MV-4-11 (cell line): ENCODE results near the gene DARS1.

Source experiments
- DNase-seq: peaks from one replicate; lab custom pipeline; 2025; lab: John Stamatoyannopoulos, UW

DARS1 gene

DNA sequence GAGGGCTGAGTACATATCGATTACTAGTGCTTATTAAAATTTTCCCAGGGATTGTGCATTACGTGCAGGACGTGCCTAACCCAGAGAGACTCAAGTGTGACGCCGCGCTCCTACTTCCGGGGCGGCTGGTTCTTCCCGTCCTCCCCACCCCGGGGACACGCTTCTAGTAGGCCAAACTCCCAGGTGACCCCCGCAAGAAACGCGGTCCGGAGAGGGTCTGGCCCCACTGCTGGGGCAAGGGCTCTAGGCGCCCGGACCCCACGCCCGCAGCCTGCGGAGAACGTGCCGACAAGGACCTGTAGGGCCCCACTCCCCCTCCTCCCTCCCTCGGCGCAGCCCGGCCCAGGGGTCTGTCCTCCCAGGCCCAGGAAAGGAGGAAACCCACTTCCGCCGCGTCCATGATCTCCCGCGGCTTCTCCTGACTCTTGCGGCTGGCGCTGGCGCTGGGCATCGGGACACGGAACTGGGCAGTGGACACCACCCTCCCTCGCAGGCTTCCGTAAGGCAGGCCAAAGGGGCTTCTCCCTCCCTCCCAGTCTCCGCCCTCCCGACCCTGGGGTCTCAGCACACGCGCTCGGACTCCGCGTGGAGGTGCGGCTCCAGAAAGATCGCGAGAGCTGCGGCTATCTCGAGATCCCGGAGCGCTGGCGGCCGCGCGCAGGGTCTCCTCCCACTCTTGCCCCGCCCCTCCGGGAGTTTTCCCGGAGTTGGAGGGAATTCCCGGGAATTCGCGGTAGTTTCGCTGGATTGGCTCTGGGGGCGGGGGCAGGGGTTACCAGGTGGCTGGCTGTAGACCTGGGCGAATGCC is at the start of gene DARS1:
TSS of gene DARS1 (minus strand) at position 609 of the 808 bp plus-strand sequence. CDS start at position 451, 158 bp downstream.
- DNase-seq = peak; percentile 78

DNA sequence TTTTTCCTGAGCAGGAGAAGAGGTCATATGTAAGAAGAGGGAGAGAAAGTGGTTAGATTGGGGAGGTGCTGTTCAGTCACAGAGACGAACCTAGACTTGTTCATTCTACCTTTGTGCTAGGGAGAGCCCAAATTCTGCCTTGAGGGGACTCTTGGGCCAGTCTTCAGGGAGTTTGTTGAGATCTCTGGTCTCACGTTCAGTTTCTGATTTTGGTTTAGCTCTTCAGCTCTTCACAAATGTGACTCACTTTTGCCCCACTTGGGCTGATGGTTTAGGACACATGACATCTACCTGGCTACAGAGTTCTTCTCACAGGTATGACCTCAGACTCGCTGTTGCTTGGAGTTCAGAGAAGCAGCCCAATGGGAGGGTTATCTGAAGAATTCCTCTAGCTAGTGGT is 49.2 kb upstream of the DARS1 start:
- no peak for DNase-seq

DNA sequence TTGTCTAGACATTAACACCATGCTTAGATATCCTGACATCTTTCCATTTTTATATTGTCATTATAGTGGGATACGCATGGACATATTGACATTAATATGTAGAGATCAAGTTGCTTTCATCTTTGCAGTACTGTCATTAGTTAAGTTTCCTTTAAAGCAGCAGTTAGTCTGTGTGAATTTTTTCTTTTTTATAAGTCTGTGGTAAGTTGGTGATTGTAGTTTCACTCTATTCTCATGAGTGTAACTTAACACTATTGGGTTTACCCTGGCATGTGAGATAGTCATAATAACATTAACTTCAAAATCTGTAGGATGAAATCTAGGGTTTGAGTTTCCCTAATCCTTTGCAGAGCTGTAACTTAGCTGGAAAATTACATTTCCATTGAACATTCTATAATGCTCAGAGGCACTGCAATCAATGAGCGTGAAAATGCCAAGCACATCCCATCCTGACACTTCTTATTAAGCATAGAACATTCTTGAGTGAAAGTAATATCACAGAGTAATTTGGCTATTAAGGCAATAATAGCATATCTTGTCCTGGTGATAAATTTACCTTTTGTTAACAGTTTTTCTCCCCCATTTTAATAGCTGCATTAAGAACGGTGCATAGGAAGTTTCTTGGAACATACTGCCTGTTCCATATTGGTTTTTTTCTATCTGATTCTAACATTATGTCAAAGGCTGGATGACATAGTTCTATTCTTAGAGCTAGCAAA is 47.5 kb upstream of the DARS1 start:
- DNase-seq = no peak

DNA sequence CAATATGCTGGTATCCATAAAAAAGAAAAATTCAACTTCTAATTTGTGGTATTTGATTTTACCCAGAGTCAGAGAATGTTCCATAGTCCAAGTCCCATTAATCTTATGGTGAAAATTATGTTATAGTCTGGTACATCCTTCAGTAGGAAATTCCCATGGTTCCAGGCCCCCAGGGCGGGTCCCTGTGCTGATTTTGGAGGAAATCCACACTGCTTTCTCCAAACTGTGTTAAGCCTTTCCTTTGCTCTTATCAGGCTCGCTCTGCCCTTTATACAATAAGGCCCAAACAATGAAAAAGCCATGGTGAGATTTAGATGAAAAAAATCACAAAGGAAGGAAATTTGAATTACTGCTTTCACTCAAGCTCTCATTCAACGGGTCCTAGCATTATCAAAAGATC is 46.8 kb upstream of the DARS1 start:
- DNase-seq = no peak

DNA sequence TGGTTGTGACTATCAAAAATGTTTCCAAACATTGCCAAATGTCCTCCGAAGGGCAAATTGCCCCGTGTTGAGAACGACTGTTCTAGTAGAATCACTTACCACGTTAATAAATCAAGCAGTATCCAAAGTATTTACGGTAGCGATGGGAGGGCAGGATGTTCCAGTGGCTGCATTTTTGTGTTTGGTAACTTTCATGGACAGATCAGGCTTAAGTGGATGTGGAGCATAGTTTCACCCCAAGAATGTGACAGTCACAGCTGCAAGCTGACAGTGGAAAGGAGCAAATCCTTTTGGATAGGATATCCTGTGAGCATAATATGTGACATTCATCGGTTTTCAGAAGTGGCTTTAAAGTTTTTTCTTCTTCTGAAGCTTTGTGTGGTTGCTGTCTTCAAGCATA is 46.3 kb upstream of the DARS1 start:
- no peak for DNase-seq

DNA sequence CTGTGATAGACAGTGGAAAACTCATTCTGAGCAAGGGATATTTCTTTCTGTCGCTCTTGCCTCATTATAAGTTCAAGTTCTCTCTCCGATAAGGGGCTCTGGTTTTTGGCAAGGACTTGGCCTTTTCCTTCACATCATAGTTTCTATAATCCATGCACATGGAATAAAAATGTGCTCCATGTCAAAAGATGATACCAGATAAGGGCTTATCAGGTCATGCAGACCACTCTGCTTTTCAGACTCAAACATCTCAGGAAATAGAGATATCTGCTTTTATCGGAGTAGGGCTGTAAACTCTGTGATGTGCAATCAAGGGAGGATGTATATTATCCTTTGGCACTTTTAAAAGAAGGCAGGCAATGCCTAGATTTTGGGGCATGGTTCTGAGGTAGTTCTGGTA is 45.0 kb upstream of the DARS1 start:
- DNase-seq = no peak

DNA sequence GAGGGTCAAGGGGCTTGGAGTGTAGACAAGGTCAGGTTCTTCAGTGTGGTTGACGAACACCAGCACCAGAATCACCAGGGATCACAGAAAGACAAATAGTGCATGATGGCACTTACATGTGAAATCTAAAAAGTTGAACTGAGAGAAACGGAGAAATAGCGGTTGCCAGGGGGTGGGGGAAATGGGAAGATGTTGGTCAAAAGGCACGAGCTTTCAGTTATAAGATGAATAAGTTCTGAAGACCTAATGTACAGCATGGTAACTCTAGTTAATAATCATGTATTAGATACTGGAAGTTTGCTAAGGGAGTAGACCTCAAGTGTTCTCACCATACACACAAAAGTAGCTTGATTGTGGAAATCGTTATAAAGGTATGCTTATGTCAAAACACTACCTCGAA is 43.7 kb upstream of the DARS1 start:
- peak; percentile 63 for DNase-seq

DNA sequence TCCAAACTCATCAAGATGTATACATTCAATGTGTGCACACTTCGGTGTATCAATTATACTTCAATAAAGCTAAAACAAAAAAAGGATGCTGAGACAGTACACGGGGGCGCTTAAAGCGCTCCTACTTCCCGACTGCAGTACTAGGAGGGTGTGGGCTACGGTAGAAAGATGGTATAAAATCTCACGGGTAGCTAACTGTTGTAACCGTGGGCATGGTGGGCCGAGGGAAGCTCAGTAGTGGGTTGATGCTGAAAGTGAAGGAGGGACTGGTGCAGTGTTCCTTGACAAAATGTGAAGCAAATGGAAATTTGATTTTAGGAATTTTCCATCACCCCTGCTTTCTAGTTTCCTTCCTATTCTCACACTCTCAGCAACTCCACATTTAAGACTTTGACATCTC is 42.6 kb upstream of the DARS1 start:
- DNase-seq = no peak

DNA sequence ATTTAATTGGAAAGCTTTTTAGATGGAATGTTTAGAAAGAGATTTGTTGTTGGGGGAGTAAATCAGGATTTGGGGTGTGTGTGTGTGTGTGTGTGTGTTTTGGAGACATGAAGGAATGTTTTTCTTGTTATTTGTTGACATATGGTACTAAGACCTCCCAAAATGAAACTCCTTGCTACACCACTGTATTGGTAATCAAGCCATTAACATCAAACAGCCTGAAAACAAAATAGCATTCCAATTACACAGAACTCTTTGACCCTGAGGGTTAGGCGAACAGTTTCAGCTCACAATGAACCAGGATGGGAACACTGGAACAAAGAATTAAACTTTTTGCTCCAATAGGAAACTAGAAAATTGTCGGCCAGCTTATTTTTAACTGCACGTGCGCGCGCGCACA is 41.7 kb upstream of the DARS1 start:
- no peak for DNase-seq

DNA sequence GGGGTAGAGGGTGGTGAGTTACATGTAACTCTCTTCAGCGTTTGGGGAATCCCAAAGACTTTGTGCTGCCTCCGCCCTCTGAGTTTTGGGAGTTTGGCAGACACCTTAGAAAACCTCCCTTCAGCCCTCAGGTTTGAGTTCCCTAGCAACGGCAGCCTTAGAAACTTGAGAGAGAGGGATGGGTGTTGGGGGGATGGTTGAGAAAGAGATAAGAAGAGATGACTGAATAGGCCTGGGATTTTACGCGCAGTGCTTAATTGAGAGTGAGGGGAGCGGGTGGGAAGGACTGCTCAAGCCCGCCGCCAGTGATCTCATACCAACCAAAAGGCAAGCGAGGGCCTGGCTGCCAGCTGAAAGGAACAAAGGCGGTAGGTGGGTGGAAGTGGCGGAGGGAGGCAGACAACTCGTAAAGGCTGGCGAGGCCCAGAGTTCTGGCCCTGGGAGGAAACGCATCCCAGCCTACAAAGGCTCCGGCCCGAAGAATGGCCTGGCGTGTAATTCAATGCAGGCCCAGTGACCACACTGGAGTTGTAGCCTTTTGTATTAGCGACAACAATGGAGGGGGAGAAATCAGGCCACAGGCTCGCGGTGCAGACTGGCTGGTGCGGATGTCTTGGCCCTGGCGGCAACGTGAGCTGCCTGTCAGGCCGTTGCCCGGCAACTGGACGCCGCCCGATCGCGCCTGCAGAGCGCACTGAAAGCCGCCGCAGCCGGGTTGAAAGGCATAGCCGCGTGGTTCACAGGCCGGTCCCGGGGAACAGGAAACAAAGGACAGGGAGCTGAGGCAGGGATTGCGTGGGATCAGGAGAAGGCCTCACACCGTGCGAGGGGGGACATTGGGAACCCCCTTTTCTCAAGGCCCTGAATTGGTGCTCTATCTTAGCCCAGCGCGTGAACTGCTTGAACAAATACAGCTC is 39.9 kb upstream of the DARS1 start:
- DNase-seq = no peak

DNA sequence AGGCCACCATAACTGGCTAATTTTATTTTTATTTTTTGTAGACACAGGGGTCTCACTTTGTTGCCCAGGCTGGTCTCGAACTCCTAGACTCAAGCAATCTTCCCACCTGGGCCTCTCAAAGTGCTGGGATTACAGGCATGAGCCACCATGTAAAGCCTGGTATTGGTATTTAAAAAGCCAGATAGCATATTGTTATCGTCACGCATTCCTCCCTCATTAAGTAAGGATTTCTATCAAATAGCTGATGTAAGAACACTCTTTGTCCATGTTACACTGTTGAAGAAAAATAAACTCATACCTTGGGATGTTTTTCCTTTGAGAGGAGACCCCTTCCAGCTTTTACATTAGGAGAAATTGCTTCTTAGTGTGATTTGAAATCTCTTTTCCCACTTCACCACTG is 39.2 kb upstream of the DARS1 start:
- no peak for DNase-seq

DNA sequence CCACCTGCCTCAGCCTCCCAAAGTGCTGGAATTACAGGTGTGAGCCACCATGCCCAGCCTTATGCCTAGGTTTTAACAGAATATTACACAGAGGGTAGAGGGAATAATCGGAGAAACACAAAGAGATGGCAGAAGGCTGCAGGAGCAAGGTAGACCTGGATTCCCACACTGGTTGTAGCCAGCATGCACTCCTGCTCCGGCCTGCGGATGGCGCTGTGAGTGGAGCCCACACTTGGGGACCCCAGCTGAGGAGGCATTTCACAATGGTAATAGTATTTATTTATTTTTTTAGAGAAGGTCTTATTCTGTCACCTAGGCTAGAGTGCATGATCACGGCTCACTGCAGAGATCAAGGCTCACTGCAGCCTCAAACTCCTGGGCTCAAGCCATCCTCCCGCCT is 38.8 kb upstream of the DARS1 start:
- DNase-seq = no peak

DNA sequence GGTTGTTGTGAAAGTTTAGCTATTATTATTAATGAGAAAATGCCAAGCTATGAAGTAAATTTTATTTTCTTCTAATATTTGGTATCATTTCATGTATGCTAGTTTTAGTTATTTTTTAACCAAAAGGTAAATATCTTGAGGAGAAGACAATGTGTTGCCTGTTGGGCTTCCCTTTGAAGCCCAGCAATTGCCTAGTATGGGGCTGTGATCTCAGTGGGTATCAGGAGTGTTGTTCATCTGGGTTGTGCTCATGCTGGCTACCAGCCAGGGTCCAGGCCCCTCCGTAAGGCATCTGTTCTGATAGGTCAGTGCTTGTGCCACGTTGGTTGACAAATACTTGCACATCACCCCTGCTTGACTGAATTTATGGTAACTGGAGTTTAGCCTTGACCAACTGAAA is 38.0 kb upstream of the DARS1 start:
- peak; percentile 41 for DNase-seq

DNA sequence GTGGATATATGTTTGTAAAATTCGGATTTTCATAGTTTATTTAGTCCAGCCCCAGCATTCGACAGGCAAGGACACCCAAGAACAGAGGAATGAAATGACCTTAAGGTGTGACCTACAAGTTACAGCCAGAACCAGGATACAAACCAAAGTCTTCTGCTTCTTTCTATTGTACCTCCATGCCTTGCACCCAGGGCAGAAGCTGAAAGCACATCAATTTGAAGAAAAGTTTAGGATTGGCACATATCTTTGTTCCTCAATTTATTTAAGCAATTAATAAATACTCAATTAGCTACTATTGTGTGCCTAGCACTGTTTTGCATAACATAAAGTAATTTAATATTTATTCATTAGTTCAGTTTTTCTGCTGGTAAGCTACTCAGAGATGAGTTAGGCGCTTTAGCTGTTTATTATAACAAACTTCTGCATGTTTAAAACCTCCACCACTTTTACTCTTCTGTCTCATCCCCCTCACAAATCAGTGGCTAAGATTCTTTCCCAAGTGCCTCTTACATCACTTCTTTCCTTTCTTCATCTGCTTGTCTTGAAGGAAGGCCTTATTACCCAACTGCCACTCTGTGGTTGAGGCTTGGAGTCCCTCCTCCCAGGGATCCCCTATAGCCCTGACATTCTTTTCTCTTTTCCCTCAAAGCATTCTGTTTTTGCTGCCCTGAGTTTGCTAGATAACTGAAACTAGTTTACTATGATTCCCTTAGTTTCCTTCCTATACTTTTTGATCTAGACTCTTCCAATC is 37.1 kb upstream of the DARS1 start:
- DNase-seq = peak; percentile 98

DNA sequence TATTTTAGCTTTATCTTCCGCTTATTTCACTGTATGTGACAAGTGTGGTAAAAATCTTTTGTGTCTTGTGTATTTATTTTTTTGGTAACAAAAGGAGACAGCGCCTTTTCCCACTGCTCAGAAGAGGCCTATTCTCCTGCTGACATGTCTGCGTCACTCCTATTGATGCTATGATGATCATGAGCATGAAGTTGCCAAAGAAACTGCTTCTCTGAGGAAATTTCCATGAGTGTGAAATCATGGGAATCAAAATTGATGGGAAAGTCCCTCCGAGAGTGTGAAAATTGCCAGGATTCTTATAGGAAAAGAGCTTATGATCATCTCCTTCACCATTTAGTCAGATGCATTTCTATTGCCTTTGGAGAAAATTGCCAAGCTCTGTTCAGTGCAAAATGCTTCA is 36.5 kb upstream of the DARS1 start:
- DNase-seq = no peak

DNA sequence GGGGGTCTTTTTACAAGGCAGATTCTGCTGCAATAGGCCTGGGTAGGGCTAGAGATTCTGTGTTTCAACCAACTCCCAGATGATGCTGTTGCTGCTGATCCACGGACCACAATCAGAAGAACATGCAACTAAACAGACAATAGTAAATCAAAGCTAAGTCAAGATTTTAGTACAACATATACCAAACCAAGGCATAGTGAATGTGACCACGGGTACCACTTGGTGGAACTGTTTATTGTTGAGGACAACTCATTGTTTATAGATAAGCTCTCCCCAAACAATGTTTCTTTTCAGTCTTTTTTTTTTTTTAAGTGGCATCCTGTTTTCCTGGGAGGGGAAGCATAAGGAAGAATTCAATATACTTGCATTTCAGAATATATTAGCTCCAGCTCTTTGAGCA is 36.0 kb upstream of the DARS1 start:
- no peak for DNase-seq

DNA sequence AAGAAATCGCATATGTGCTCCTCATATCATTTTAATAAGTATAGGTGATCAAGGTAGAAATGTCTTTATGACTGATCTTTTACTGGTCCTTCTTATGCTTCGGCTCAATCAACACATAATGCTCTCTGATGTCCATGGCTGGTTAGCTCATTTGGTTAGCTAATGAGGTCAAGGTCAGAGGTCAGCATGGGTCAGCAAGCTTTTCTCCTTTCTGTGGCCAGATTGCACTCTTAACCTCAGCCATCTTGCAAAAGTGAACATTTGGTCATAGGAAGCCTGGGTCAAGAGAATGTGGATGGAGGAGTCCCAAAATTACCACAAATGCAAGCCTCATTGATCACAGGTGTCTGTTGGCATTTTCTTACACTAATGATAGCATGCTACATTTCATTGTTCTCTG is 35.4 kb upstream of the DARS1 start:
- peak; percentile 51 for DNase-seq

DNA sequence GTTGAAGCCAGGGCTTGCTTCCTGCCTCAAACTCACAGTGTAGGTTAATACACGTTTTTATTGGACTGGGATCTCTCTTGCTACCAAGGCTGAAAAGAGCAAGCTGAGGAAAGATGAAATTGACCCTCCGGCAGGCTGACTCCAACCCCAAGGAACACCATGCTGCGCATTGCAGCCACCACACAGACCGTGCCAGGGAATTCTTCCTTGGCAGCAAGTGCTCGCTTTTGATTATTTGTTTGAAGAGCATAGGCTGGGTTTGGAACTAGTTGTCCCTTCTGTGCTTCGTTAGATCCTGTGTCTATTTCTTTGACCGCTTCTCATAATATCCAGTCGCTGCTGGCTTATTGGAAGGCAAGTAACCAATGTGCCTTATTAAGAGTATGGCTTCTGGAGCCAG is 34.4 kb upstream of the DARS1 start:
- no peak for DNase-seq

DNA sequence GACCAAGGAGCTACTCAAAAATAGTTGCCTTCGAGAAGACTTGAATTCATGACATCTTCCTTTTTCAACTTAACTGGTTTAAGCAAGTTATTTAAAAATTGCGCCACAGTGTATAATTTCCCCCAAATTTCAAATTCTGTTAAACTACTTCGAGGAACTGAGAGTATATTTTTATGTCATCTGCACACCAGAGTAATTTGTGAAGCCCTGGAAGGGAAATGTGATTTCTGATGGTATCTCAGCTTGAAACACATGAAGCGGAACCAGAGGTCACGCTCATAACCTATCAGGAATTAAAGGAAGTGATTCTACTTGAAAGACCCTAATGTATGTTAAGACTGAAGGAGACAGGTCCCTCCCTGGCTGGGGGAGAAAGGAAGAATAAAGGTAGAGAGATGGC is 33.9 kb upstream of the DARS1 start:
- DNase-seq = peak; percentile 97

DNA sequence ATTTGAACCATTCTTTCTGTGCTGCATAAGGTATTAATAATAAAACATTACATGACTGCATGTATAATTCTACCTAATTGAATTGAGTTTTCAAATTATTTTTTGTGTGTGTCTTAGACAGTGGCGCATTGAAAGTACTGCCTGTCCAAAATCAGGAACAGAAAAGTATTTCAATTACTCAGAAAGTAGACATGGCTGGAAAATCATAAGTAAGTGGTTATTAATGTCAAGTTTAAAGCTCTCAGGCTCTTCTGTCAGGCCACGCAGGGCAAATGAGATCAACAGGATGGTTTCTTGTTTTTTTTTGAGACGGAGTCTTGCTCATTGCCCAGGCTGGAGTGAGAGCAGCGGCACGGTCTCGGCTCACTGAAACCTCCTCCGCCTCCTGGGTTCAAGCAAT is 32.4 kb upstream of the DARS1 start:
- DNase-seq = no peak

DNA sequence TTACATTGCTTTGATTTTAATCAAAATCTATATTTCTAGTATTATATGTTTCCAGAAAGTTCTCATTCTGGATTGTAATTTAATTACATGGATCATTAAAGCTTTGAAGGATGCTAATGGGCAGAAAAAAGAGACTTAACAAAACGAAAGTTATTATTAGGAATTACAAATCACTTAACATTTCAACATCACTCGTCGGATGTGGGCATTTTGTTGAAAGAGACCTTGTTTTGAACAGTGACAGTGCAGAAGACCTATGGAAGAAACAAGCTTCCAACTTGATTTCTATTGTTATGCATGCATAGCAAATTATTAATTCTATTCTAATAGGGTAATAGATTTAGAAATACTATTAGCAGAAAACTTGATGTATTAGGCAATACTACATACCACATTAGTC is 31.4 kb upstream of the DARS1 start:
- no peak for DNase-seq

DNA sequence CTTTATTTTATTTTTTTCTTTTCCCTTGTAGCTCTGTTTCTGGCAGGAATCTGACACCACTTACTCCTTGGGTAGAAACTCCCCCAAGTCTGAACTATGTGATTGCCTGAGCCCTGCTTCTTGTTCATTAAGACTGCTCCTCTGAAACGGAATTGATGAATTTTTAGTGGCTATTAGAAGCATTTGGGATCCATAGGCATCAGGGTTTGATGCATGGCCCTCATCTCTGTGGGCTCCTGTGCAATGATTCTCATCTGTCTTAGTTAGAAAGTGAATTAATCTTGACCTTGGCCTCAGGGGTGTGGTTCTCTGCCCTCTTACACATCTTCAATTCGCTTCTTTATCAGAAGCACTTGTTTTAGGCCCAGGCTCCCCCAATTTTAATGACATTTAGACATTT is 31.0 kb upstream of the DARS1 start:
- no peak for DNase-seq
